IPS DF 19.7 (cell line): ENCODE results near the gene SERPINA6.
"Not testable (repeated sequence)": the region's sequence is repeated elsewhere in the genome, so short reads cannot be mapped to it uniquely, and the experiment has no call there.

Experiments used
- DNase-seq: peaks from one replicate; pipeline ENCODE4 v3.0.0-alpha.2; 2013; ENCODE audit warnings: low read depth, low spot score

SERPINA6 gene

GRCh38 chr14:94354638-94355185, 31.6 kb upstream of the SERPINA6 start:
- DNase-seq, result no peak

DNA sequence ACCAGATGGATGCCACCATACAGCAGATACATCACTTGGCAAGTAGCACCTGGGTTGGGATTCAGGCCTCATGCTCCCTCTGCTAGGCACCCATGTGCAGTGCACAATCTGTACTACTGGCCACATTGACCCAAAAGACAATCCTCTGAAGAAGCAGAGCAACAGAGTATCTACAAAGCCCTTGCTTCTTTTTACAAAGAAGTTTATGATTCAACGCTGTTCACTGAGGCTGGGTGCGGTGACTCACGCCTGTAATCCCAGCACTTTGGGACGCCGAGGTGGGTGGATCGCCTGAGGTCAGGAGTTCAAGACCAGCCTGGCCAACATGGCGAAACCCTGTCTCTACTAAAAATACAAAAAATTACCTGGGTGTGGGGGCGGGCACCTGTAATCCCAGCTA, 31.1 kb upstream of the SERPINA6 start:
- DNase-seq, result not testable (repeated sequence)

- no peak for DNase-seq
Measured at GRCh38 chr14:94349276-94349675, 26.1 kb upstream of the SERPINA6 start.

GRCh38 chr14:94348836-94349235, 25.7 kb upstream of the SERPINA6 start:
- DNase-seq, result no peak

GRCh38 chr14:94346841-94347240, 23.7 kb upstream of the SERPINA6 start:
- no peak for DNase-seq

GRCh38 chr14:94346065-94346786, 23.1 kb upstream of the SERPINA6 start:
- not testable (repeated sequence) for DNase-seq

GRCh38 chr14:94345344-94346064, 22.4 kb upstream of the SERPINA6 start:
- no peak for DNase-seq

DNA sequence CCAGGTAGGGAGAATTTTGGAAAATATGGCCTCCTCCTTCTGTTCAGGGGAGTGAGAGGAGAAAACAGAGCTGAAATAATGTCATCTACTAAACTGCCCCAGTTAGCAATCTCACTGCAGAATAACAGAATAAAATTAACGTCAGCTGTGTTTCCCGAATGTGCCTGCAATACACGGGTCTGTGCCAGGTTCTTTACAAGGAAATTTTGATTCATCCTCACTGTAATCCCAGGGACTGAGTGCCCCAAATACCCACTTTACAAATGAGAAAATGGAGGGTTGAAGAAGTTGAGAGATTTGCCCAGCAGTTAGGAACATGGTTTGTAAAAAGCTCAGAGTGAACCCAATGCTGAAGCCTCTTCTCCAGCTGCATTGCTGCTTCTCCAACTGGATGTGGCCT, 21.3 kb upstream of the SERPINA6 start:
- no peak for DNase-seq

- no peak for DNase-seq
Measured at GRCh38 chr14:94343238-94344005, 20.3 kb upstream of the SERPINA6 start.

- no peak for DNase-seq
Measured at GRCh38 chr14:94342334-94342934, 19.3 kb upstream of the SERPINA6 start.

GRCh38 chr14:94341656-94342333, 18.7 kb upstream of the SERPINA6 start:
- DNase-seq, result no peak

DNA sequence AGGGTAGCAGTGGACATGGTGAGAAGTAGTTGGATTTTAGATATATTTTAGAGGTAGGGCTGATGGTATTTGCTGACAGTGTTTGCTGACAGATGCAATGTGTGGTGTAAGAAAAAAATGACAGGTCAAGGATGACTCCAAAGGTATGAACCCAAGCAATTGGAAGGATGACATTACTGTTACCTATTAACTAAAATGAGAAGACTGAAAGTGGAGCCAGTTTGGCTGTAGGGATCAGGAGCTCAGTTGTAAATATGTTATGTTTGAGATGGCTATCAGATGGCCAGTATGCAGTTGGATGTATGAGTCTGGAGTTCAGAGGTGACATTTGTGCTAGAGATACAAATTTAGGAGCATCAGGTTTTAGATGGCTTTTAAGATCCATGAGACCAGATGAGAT, 17.4 kb upstream of the SERPINA6 start:
- no peak for DNase-seq

- no peak for DNase-seq
Measured at GRCh38 chr14:94338023-94338422, 14.9 kb upstream of the SERPINA6 start.

- no peak for DNase-seq
Measured at GRCh38 chr14:94337274-94337673, 14.1 kb upstream of the SERPINA6 start.

DNA sequence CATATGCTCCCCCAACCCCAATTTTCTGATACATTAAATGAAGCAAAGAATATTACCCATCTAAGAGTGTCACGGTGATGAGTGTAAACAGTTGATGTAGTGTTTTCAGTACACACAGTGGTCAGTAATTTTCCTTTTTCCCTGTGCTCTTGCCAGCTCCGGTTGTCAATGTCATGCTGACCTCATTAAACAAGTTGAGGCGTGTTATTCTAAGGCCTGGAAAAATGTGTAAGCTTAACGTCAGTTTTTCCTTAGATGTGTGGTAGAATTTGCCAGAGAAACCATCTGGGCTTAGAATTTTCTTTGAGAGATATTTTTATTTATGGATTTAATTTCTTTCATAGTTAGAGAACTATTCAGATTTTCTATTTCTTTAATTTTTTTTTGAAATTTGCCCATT, 11.7 kb upstream of the SERPINA6 start:
- no peak for DNase-seq

GRCh38 chr14:94332587-94332986, 9.5 kb upstream of the SERPINA6 start:
- DNase-seq, result no peak

DNA sequence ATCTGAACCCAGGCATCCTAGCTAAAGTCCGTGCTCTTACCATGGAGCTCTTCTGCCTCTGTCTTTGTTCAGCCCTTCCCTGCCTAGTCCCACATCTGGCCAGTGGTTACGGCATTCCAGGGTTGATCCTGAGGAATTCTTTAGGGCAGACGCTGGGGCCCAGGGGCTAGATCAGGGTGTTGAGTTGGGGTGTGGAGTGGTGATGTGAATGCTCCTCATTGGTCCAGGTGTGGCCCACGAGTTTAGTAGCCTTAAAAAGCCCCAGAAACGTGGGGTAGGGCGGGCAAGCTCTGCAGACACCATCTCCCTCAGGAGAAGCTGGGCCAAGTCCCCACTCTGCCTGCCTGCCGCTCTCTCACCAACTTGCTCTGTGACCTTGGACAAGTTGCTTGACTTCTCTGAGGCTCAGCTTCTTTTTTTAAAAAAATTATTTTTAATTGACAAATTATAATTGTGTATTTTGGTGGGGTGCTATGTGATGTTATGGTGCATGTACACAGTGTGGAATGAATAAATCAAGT, 9.0 kb upstream of the SERPINA6 start:
- DNase-seq, result no peak

- no peak for DNase-seq
Measured at GRCh38 chr14:94331462-94331861, 8.3 kb upstream of the SERPINA6 start.

DNA sequence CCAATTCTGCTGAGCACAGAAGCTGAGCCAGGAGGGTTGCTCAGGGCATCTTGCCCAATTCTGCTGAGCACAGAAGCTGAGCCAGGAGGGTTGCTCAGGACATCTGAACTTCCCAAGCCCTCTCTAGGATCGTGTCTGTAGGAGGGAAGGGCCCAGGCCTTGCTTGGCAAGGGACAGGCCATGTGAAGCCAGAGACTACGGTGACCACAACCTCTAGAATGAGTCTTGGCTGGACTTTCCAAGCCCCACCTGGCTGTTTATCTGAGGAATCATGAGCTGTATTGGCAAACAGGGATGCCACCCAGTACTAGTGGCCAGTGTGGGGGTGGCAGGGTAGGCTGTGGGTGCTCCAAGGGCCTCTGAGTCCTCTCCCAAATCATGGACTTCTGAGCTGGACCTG, 7.7 kb upstream of the SERPINA6 start:
- no peak for DNase-seq

DNA sequence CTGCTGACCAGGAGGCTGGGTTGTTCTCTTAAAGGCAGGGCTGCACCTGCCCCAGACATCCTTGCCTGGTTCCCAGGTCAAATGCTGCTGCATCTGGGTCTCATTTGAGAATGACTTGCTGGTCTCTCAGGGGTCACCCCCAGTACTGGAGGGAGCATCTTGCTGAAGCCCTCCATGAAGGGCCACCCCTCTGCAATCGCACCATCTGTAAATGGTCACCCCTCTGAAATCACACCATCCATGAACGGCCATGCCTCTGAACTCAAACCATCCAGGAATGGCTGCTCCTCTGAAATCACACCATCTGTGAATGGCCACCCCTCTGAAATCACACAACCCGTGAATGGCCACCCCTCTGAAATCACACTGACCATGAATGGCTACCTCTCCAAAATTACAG, 7.3 kb upstream of the SERPINA6 start:
- DNase-seq, result no peak

GRCh38 chr14:94329857-94330256, 6.7 kb upstream of the SERPINA6 start:
- no peak for DNase-seq
